BE2C (cell line): ENCODE measurements around the gene CCL19.

Experiments used
- DNase-seq: peaks from one replicate; pipeline ENCODE4 v3.0.0-alpha.2; 2020
- H3K27me3 ChIP-seq: fragments of 250-450 bp; sonication (Bioruptor Pico); 2 replicates; pipeline ENCODE4 v1.5.1; 2020; ENCODE audit warnings: mild to moderate bottlenecking
- H3K36me3 ChIP-seq: fragments of 250-450 bp; sonication (Bioruptor Pico); 2 replicates; pipeline ENCODE4 v1.5.1; 2020; ENCODE audit warnings: mild to moderate bottlenecking
- H3K4me1 ChIP-seq: fragments of 250-450 bp; sonication (Bioruptor Pico); 2 replicates; pipeline ENCODE4 v1.5.1; 2020
- H3K4me3 ChIP-seq: 2 replicates; pipeline ENCODE4 v1.5.1; 2011; ENCODE audit warnings: low read depth, low read length
- H3K9me3 ChIP-seq: fragments of 250-450 bp; sonication (Bioruptor Pico); 2 replicates; pipeline ENCODE4 v1.5.1; 2020
- CTCF ChIP-seq: IDR thresholded peaks from 2 replicates; pipeline ENCODE4 v1.5.1; 2012; ENCODE audit warnings: mild to moderate bottlenecking, low read depth, low read length

CCL19 gene

GRCh38 chr9:34669809-34670562 is 21.1 kb downstream of the CCL19 start:
- Histone ChIP-seq H3K36me3 (no peaks in the 10 kb centered on the region), H3K27me3 (no peaks in the 10 kb centered on the region), H3K9me3 (no peaks in the 10 kb centered on the region), H3K4me3 (no peak overlapping the region), H3K4me1 (no peaks in the 10 kb centered on the region)
- DNase-seq, result no peak
- no peak for TF ChIP-seq CTCF

- Histone ChIP-seq H3K9me3 (no peaks in the 10 kb centered on the region), H3K27me3 (no peaks in the 10 kb centered on the region), H3K36me3 (no peaks in the 10 kb centered on the region), H3K4me1 (no peaks in the 10 kb centered on the region; the same call in 1 of the 2 replicates), H3K4me3 (peak overlapping the region; percentile 91)
- peak; percentile 96 for DNase-seq
- TF ChIP-seq CTCF, result no peak
Observed at GRCh38 chr9:34665381-34666250, 25.5 kb downstream of the CCL19 start.

GRCh38 chr9:34665067-34665380 is 26.1 kb downstream of the CCL19 start:
- peaks cover 4% of the 10 kb centered on the region; the same call in 1 of the 2 replicates for H3K36me3 ChIP-seq
- H3K9me3 ChIP-seq, result no peaks in the 10 kb centered on the region
- no peak for DNase-seq
- no peak for TF ChIP-seq CTCF
- peak overlapping the region; percentile 59 for H3K4me3 ChIP-seq
- H3K27me3 ChIP-seq, result no peaks in the 10 kb centered on the region
- H3K4me1 ChIP-seq, result no peaks in the 10 kb centered on the region; the same call in 1 of the 2 replicates

- peak overlapping the region; percentile 59 for H3K4me3 ChIP-seq
- no peaks in the 10 kb centered on the region for H3K9me3 ChIP-seq
- peak; percentile 99 for TF ChIP-seq CTCF
- H3K27me3 ChIP-seq, result no peaks in the 10 kb centered on the region
- H3K4me1 ChIP-seq, result no peaks in the 10 kb centered on the region; the same call in 1 of the 2 replicates
- peak; percentile 85 for DNase-seq
- H3K36me3 ChIP-seq, result peaks cover 7% of the 10 kb centered on the region; the same call in 1 of the 2 replicates
Observed at GRCh38 chr9:34664281-34665066, 26.6 kb downstream of the CCL19 start.

GRCh38 chr9:34663303-34663605 is 27.8 kb downstream of the CCL19 start:
- Histone ChIP-seq H3K27me3 (no peaks in the 10 kb centered on the region), H3K9me3 (no peaks in the 10 kb centered on the region), H3K36me3 (peaks cover 7% of the 10 kb centered on the region; the same call in 1 of the 2 replicates), H3K4me1 (no peaks in the 10 kb centered on the region; the same call in 1 of the 2 replicates), H3K4me3 (no peak overlapping the region)
- no peak for TF ChIP-seq CTCF
- no peak for DNase-seq
